Esophagus squamous epithelium (tissue), 5 donors: ENCODE measurements around the gene AADACL3. TPM values are rescaled to one million over a fixed set of nuclear protein-coding genes. Genes with fewer than 3 reads are reported as not detected.

ENCODE experiments used
- DNase-seq: peaks from one replicate; lab custom pipeline; 2025; lab: John Stamatoyannopoulos, UW
- H3K27ac ChIP-seq, 4 donors: fragments of 200-600 bp; sonication (generic); one replicate each; pipeline ENCODE4 v1.5.1; 2016 to 2019; ENCODE audit warnings: mild to moderate bottlenecking in 1 of 4
- H3K27me3 ChIP-seq, 4 donors: fragments of 200-600 bp; sonication (generic); 1 replicate in 3 of 4; 2 replicates in 1 of 4; pipeline versions ENCODE4 v1.5.1 to v1.6.0; 2017 to 2021; ENCODE audit warnings: antibody characterized with exemption in 1 of 4
- H3K36me3 ChIP-seq, 3 donors: fragments of 200-600 bp; sonication (generic); one replicate each; pipeline ENCODE4 v1.5.1; 2016 to 2019
- H3K4me1 ChIP-seq, 3 donors: fragments of 200-600 bp; sonication (generic); one replicate each; pipeline ENCODE4 v1.5.1; 2017 to 2019
- H3K4me3 ChIP-seq, 4 donors: fragments of 200-600 bp; sonication (generic); 1 replicate in 3 of 4; 2 replicates in 1 of 4; pipeline ENCODE4 v1.5.1; 2016 to 2019; ENCODE audit warnings: mild to moderate bottlenecking in 2 of 4, moderate library complexity in 1 of 4
- H3K9me3 ChIP-seq, 3 donors: fragments of 200-600 bp; sonication (generic); one replicate each; pipeline ENCODE4 v1.5.1; 2016 to 2019
- CTCF ChIP-seq, 6 experiments: fragments of 450-650 bp in 4 of 6; fragments of 200-600 bp in 2 of 6; sonication (generic) in 2 of 6; IDR thresholded peaks; one replicate each; pipeline ENCODE4 v1.5.1; 2016 to 2019; ENCODE audit warnings: antibody characterized with exemption in 6 of 6, mild to moderate bottlenecking in 4 of 6, moderate library complexity in 4 of 6
- POLR2A ChIP-seq, 4 donors: fragments of 450-650 bp; IDR thresholded peaks; one replicate each; pipeline ENCODE4 v1.6.1; 2017; ENCODE audit warnings: antibody characterized with exemption in 4 of 4, mild to moderate bottlenecking in 4 of 4, moderate library complexity in 3 of 4
- WGBS, 2 donors: methylation state at CpG; one replicate each; pipeline ENCODE4 v1.1.5; 2018; 5-methylcytosine and 5-hydroxymethylcytosine counted together
- intact Hi-C: fragments of 100-400 bp; cut with DNase I; formaldehyde crosslinking; loops from one replicate; pipeline ENCODE4 v1.15.0; 2022
- small RNA-seq, 4 donors: library from RNA; depleted of rRNA; stranded (forward); fragments of <200 nt; gene quantifications; one replicate each; pipeline ENCODE3, GENCODE V24; 2016
- total RNA-seq, 4 donors: library from RNA; depleted of rRNA; stranded (reverse); fragments of >200 nt; gene quantifications; one replicate each; pipeline ENCODE4 v1.1.0, GENCODE V29; 2016
- donor health status: DM: yes; HTN: yes; CAD: no.

AADACL3 gene
- total RNA-seq, 4 donors from 2014 or later, result not detected

GRCh38 chr1:12775443-12775842 lies 59.5 kb downstream of the AADACL3 start:
- H3K36me3 ChIP-seq, result no peaks in the 10 kb centered on the region

GRCh38 chr1:12776801-12777557 lies 61.1 kb downstream of the AADACL3 start:
- H3K9me3 ChIP-seq, result no peaks in the 10 kb centered on the region
- intact Hi-C loops, result no loop called here
- peaks cover 0 to 27% (median 0%) of the 10 kb centered on the region in 4 donors for H3K27me3 ChIP-seq
- no peak overlapping the region for H3K4me3 ChIP-seq
- no peaks in the 10 kb centered on the region for H3K36me3 ChIP-seq
- DNase-seq, result no peak
- H3K4me1 ChIP-seq, result no peaks in the 10 kb centered on the region
- TF ChIP-seq CTCF (IDR thresholded peaks at IDR 0.05), result no peak
- TF ChIP-seq POLR2A (IDR thresholded peaks at IDR 0.05), result no peak
- no peak overlapping the region for H3K27ac ChIP-seq
- WGBS, 2 donors, result 85% methylated on average over 8 to 9 of the region's 15 CpGs

More at GRCh38 chr1:12775443-12775842, 59.5 kb downstream of the AADACL3 start:
- Histone ChIP-seq H3K27me3 (peaks cover 0 to 39% (median 0%) of the 10 kb centered on the region in 4 donors), H3K27ac (no peak overlapping the region), H3K4me1 (no peaks in the 10 kb centered on the region), H3K4me3 (no peak overlapping the region), H3K9me3 (no peaks in the 10 kb centered on the region)
- WGBS, 2 donors, result 69 to 85% methylated on average over 6 to 7 of the region's 8 CpGs
- no peak for TF ChIP-seq POLR2A (IDR thresholded peaks at IDR 0.05)
- no peak for TF ChIP-seq CTCF (IDR thresholded peaks at IDR 0.05)
- DNase-seq, result no peak
- intact Hi-C loops, result no loop called here

Small RNA genes within 50 kb of the gene (small RNA-seq; reads per million reads assigned to genes)
- 0 reads per million in 4 donors for gene AC244670.1

Other genes starting within 250 kb of the AADACL3 start
- 100 to 1,000 TPM in 3 of 4 donors, 10 to 100 TPM in 1; 87.7 to 166 (median 117) TPM for gene DHRS3, start 97.9 kb upstream of the AADACL3 start, total RNA-seq
- not detected for gene AADACL4, start 72.0 kb upstream of the AADACL3 start, total RNA-seq
- not detected for gene CFAP107, start 30.1 kb downstream of the AADACL3 start, total RNA-seq
- gene PRAMEF12, start 57.6 kb downstream of the AADACL3 start, total RNA-seq, result not detected
- gene PRAMEF1, start 75.3 kb downstream of the AADACL3 start, total RNA-seq, result not detected
- gene PRAMEF11, start 115.3 kb downstream of the AADACL3 start, total RNA-seq, result not detected
- gene HNRNPCL1, start 132.6 kb downstream of the AADACL3 start, total RNA-seq, result not detected
- gene PRAMEF2, start 141.0 kb downstream of the AADACL3 start, total RNA-seq, result not detected
- not detected for gene PRAMEF4, start 170.1 kb downstream of the AADACL3 start, total RNA-seq
- gene PRAMEF10, start 182.2 kb downstream of the AADACL3 start, total RNA-seq, result not detected
- not detected for gene PRAMEF7, start 200.5 kb downstream of the AADACL3 start, total RNA-seq
- gene PRAMEF6, start 231.5 kb downstream of the AADACL3 start, total RNA-seq, result not detected